ENCODE measurements around the gene CD6. TPM values are rescaled to one million over a fixed set of nuclear protein-coding genes. Genes with fewer than 3 reads are reported as not detected.

CD6 gene
- total RNA-seq, 1 donor from 2014 or later = 0.83 TPM

DNA sequence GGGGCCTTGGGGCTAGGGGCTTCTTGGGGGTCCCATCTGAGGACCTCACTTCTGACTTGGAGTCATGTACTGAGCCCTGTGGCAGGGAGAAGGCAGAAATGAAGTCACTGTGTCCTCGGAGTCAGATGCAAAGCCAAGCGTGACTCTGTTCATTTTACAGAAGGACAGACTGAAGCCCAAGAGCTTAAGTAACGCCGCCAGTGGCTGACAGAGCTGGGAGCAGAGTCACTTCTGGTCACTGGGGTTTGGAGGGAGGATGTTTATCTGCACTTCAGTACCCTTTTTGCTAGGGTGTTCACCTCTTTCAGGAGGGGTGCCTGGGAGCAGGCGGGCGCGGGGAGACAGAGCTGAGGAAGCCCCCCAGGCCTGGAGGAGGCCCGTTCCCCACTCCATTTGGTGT, 10.7 kb downstream of the CD6 start:
- ATAC-seq (peak; percentile 12), DNase-seq (ENCODE audit: low spot score) (no peak)

DNA sequence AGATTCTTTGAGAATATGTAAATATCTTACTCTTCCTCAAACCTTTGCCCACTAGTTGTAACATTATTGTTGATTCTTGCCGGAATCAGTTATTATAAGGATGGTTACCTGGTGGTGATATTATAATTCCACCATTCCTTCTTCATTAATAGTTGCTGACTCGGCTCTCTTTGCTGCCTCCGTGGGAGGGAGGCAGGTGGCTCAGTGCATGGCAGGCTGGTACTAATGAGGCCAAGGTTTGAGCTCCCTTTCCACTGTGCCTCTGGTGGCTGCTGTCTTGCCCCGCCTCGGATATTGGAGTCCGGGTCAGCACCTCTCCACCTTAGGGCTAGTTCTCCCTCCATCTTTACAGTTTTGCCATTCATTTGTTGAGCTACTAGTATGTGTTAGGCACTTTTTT, 12.7 kb downstream of the CD6 start:
- no peak for ATAC-seq
- no peak for DNase-seq (ENCODE audit: low spot score)

DNA sequence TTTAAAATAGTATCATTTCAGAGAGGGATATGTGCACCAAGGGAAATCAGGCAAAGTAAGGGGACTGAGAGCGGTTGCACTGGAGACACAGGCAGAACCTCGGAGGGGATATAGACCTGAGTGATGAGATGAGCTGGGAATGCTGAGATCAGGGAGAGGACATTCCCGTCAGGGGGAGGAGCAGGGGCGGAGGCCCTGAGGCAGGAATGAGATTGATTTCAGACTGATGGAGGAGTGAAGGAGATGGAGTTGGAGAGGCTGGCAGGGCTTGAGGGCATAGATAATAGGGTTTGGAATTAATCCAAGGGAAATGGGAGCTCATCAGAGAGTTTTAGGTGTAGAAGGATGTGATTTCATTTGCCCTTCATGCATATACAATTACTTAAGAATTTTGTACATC, 13.2 kb downstream of the CD6 start:
- no peak for ATAC-seq
- DNase-seq (ENCODE audit: low spot score) = no peak

DNA sequence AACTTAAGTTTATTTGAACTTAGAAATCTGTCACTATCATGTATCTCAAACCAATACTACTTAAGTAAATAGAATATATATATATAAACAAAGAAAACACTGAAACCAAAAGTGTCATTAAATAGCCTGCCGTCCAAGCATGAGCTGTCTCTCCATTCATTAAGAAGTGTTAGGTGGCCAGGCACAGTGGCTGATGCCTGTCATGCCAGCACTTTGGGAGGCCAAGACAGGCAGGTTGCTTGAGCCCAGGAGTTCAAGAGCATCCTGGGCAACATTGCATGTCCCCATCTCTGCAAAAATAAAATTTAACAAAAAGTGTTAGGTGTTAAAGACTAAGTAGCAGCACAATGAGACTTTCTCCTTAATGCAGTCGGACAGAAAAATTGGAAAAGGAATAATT, 14.0 kb downstream of the CD6 start:
- ATAC-seq (no peak), DNase-seq (ENCODE audit: low spot score) (no peak)

DNA sequence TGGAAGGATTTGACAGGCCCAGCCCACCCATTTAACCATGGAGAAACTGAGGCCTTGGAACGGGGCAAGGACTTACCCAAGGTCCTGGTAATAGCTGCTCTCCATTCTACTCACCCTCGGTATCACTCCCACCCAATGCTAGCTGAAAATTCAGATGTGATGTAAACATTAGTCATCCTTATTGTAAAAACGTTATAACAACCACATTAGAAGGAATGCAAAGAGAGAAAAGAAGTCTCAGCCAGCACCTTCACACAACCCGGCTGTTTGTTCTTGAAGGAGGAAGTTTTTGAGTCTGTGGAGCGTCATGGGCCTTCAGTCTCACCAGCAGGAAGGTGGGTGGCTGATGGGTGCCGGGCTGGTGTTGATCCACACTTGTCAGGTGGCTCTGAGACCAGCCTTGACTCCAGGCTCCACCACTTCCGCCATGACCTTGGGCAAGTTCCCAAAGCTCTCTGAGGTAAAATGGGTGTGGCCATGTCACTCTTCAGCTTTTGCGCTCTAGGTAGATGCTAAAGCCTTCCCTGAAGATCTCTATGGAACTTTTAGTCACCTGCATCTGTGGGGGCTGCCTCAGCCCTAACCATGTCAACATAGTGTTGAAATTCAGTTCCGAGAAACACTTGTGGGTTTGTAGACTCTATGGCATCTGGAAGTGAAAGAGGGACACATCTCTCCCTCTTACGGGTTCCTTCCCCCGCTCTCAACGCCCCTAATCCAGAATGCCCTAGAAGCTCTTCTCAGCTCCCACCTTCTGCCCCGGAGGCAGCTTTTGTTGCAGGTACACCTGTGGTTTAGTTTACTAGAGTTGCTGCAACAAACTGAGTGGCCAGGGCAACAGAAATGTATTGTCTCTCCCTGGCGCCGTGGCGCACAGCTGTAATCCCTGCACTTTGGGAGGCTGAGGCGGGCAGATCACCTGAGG, 14.8 kb downstream of the CD6 start:
- ATAC-seq (no peak), DNase-seq (ENCODE audit: low spot score) (no peak)

DNA sequence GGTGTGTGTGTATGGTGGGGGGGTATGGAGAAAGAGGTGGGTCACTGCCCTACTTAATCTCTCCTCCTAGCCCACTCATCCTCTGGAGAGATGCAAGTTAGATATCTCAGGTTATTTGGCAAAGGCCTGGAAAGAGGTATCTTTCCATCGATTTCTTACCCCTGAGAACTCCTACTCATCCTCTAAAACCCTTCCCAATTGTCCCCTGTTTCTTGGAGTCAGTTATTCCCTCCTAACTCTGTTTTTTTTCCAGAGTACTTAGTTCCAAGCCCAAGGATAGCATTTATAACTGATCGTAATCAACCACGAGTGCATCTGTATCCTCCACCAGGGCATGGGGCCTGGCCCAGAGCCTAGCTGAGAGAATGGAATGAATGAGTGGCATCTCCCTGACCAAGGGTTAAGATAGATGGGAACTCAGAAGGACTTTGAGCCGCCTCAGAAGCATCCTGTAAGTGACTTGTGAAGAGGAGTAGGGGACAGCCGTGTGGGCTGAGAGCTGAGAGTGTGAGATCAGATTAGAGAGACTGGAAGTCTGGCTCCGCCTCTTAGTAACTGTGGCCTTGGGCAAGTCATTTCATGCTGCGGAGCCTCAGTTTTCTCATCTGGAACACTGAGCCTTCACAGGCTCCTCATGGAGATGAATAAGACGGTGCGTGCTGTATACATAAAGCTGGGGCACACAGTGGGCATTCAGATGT, 16.2 kb downstream of the CD6 start:
- ATAC-seq (no peak), DNase-seq (ENCODE audit: low spot score) (no peak)

DNA sequence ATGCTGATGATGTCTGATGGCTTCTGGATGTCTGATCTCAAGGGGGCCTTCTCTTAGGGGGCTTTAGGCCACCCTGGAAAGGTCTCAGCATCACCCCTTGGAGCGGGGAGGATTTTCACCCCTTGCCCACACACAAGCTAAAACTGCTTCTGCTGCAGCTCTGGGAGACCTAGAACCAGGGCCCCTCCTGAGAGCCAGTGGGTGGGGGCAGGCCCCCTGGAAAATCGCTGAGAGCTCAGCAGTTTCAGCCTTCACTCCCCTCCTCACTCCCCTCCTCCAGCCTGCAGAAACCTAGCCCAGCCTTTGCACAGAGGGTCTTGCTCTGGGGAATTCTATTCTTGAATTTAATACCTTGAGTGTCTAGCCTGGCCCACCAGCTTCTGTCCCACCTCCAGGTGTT, 17.2 kb downstream of the CD6 start:
- ATAC-seq (no peak), DNase-seq (ENCODE audit: low spot score) (no peak)

DNA sequence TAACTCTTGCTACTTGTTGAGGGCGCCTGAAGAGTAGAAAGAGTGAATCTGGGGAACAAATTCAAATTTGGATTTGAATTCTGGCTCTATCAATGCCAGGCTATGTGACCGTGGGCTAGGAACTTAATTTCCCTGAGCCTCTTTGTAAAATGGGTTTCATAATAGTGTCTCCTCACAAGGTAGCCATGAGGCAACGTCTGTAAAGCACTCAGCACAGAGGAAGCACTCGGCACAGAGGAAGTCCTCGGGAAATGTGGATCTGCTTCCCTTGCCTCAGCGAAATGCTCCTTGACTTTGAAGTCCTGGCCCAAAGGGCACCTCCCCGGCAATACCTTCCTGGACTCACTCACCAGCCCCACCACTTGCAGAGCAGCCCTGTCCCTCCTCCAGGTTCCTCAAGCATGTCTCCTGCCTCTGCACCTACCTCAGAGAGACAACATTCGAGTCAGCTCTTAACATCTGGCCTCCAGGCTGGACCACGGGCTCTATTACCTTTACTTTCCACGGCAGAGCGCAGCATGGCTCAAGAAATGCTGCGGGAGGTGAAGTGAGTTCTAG, 17.7 kb downstream of the CD6 start:
- DNase-seq (ENCODE audit: low spot score) = no peak
- no peak for ATAC-seq

DNA sequence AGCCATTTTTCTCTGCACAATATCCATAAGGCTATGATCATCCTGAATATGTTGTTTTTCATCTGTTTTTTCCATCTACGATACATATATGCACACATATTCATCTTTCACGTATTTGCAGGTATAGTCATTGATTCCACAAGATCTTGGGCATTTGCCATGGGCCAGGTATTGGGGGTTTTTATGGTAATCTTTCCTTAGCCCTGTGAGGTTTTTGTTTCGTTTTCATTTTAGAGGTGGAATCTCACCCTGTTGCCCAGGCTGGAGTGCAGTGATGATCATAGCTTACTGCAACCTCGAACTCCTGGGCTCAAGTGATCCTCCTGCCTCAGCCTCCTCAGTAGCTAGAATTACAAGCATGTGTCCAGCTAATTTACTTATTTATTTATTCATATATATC, 20.0 kb downstream of the CD6 start:
- no peak for ATAC-seq
- no peak for DNase-seq (ENCODE audit: low spot score)

DNA sequence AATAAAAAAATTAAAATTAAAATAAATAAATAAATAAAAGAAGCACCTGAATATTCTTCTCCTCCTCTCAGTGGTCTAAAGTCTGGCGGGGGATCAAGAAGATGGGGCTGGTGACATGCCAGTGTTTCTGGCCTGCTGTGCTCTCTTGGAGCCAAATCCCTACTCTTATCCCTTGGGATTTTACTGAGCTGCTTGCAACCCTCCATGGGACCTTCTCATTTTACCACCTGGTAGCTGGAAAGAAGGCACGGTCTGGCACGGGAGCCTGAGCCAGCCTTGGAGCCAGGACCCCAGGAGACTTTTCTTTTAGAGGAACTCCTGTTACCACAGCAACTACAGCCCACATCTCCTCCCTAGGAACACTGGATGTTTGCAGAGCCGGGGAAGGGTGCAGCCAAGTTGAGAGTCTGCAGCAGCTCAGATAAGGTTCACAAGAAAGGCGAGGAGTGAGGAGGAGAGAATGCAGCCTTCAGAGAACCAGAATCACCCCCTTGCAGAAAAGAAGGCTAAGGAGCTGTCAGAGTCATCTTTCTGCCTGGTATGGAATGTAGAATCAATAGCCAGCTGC, 21.4 kb downstream of the CD6 start:
- DNase-seq (ENCODE audit: low spot score) (no peak), ATAC-seq (no peak)

DNA sequence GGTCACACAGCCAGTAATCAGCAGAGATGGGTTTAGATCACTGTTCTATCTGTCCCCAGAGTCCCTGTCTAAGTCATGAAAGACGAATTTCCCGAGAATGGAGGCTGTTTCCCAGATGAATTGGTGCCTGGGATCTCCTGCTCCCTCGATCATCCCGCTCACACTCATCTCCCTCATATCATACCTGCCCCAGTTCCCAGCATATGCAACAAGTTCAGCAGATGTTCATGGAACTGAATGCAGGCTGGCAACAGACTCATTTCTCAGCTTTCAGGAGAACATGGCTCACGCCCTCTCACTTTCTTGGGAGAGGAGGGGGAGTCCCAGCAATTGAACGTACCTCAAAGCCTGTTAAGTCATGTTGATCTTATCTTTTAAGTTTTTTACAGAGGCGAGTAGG, 22.1 kb downstream of the CD6 start:
- DNase-seq (ENCODE audit: low spot score) (no peak), ATAC-seq (no peak)

DNA sequence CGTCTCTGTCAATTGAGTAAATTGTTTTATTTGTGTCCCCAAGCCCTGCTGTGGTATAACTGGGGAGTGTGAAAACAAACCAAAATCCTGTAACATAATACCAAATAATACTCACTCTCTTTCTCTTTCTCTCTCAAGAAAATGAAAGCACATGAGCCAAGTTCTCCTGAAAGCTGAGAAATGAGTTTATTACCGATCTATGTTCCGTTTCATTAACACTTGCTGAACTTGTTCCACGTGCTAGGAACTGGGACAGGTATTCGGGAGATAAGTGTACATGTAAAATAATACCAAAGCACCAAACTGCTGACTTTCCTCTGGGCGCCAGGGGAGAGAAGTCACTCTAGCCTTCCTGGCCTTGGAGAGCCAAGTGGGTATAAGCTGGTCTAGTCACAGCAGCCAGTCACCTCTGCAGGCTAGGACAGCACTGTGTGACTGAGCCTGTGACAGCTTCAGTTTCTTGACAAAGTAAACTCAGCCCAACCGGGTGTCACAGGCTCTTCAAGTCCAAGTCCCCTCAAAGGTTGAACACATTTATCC, 23.1 kb downstream of the CD6 start:
- DNase-seq (ENCODE audit: low spot score) = no peak
- ATAC-seq = no peak

DNA sequence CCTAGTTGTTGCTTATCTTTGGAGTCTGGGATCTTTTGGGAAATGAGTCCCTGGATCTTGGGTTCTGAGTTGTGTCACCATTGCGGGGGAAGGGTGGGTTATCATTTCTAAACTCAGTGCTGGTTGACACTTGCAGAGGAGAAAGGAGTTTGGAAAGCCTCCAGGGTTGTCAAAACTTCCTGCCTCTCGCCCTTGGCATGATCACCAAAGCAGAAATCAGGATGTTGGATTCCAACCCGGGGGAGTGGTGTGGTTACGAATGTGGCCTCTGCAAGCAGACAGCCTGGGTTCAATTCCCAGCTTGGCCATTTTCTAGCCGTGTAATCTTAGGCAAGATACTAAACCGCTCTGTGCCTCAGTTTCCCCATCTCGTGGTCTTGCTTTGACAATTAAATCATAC, 24.3 kb downstream of the CD6 start:
- ATAC-seq (peak; percentile 26), DNase-seq (ENCODE audit: low spot score) (no peak)

DNA sequence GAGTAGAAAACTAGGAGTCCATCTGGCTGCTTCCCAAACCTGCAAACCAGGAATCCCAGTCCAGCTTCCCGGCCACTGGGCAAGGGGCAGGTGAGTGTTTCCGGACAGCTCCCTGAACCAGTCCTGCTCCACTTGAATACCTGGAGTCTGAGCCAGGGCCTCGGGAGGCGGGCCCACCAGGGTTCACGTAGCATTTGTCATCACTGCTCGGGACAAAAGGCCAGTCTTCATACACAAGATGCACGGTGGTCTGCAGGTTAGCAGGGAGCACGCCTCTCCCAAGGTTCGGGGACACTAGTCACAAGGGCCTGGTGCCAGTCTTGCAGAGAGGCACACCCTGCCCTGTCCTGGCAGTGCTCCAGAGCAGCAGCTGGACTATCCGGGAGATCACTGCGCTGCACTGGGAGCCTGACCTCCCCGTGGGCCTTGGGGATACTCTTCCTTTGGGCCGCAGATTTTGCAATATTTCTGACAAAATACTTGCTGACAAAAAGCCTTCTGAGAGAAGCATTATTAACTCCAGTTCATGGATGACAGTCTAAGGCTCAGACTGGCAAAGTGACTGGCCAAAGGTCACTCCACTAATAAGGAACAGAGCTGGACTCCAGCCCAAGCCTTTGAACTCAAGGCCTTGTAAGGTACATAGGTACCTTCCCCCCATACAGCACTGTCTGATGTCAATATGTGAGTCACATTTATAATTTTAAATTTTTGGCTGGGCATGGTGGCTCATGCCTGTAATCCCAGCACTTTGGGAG, 25.1 kb downstream of the CD6 start:
- peak; percentile 14 for ATAC-seq
- no peak for DNase-seq (ENCODE audit: low spot score)

DNA sequence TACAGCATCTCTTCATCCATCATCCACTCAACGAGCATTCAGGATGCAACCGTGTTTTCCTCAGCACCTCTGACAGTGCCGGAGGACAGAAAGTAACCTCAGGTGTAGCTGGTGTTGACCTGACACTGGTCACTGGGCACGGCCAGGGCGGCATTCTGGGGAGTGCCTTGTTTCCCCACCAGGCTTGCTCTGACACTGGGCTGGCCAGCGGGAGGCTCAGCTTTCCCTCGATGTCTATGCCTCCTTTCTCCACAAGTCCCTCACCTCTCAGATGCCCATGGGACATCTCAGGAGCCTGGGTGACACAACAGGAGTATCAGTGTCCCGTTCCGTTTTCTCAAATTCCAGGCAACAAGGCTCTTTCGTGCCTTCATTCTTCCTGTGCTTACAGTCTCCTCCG, 28.9 kb downstream of the CD6 start:
- DNase-seq (ENCODE audit: low spot score) (no peak), ATAC-seq (no peak)

DNA sequence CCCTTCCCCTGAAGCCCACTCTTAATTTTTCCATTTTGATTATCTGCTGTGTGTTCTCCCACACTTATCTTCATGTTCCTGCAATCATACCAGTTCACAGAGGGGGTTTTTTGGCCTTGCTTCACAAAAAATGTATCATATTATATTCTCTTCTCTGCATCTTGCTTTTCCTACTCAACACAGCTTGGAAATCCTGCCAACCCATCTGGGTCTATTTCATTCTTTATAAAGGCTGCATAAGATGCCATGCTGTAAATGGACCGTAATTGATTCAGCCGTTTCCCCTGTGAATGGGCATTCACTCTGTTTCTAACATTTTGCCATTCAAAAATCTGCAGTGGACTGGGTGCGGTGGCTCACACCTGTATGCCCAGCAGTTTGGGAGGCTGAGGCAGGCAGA, 30.5 kb downstream of the CD6 start:
- ATAC-seq = no peak
- no peak for DNase-seq (ENCODE audit: low spot score)

DNA sequence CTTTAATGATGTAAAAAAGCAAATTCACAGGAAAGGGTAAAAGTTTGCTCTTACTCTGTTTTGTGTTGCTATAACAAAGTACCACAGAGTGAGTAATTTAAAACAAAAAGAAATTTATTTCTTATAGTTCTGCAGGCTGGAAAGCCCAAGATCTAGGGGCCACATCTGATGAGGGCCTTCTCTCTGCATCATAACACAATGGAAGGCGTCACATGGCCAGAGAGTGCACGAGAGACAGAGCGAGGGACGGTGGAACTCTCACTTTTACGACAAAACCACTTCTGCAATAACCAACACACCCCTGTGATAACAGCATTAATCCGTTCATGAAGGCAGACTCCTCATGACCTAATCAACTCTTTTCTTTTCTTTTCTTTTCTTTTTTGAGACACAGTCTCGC, 31.1 kb downstream of the CD6 start:
- DNase-seq (ENCODE audit: low spot score) (no peak), ATAC-seq (no peak)

DNA sequence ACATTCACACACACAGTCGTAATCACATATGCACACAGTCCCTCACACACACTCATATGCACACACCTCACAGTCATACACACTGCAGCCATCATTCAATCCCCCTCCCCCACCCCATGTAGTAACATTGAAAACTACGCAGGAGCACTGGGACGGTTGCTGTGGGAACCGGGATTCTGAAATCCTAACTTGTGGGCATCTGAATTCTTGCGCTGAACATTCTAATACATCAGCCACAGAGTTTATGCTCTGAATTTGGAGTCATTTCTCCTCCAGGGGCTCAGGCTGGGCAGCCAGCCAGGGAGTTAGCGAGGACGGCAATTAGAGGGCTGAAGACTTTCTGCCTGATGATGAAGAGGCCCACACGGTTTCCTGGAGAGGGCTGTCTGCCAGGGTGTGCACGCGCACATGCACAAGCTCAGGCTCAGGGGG, 32.7 kb downstream of the CD6 start:
- DNase-seq (ENCODE audit: low spot score) = no peak
- ATAC-seq = no peak

DNA sequence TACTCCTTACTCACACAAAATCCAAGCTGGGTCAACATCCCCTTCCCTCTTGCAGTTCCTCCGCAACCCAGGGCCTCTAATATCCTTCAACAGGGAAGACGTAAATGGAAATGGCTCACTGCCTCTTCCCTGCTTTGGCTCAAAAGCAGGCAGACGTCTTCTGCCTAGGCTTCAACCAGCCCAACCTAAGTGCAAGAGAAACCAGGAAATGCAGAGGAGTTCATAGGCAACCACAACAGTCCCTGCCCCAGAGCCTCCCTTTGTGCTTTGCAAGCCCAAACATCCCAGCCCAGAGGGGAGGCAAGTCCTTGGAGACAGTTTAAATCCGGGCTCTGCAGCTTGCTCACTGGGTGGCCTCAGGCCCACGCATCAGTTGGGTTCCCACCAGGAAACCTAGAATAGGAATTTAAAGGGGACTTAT, 33.3 kb downstream of the CD6 start:
- DNase-seq (ENCODE audit: low spot score) (no peak), ATAC-seq (no peak)

DNA sequence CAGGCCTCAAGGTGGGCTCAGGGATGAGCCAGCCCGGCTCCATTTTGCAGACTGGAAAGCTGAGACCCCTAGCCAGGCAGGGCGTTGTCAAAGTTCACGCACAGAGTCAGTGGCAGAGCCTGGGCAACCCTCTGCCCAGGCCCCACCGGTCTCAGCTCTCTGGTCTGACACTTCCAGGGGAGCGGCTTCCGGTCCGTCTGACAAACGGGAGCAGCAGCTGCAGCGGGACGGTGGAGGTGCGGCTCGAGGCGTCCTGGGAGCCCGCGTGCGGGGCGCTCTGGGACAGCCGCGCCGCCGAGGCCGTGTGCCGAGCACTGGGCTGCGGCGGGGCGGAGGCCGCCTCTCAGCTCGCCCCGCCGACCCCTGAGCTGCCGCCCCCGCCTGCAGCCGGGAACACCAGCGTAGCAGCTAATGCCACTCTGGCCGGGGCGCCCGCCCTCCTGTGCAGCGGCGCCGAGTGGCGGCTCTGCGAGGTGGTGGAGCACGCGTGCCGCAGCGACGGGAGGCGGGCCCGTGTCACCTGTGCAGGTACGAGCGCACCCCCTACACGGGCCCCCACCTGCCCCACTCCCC, 36.0 kb downstream of the CD6 start:
- ATAC-seq = peak; percentile 43
- no peak for DNase-seq (ENCODE audit: low spot score)

Data from left lobe of liver (tissue), 2 donors.